GM10266 (cell line): Measurements from ENCODE around the gene MID1.

Experiments
- DNase-seq: peaks from one replicate; pipeline ENCODE4 v3.0.0; 2012; ENCODE audit errors: extremely low spot score
- TF ChIP-seq, protein P1 (sequence below): IDR thresholded peaks from 2 replicates; pipeline ENCODE4 v1.5.1; 2012; ENCODE audit warnings: mild to moderate bottlenecking, low read depth; ENCODE audit not compliant: control insufficient read depth, insufficient read depth; ENCODE audit errors: missing control alignments

MID1 gene

GRCh38 chrX:10395643-10396042 is 224.7 kb downstream of the MID1 start:
- DNase-seq, result no peak
- TF ChIP-seq, protein P1, sequence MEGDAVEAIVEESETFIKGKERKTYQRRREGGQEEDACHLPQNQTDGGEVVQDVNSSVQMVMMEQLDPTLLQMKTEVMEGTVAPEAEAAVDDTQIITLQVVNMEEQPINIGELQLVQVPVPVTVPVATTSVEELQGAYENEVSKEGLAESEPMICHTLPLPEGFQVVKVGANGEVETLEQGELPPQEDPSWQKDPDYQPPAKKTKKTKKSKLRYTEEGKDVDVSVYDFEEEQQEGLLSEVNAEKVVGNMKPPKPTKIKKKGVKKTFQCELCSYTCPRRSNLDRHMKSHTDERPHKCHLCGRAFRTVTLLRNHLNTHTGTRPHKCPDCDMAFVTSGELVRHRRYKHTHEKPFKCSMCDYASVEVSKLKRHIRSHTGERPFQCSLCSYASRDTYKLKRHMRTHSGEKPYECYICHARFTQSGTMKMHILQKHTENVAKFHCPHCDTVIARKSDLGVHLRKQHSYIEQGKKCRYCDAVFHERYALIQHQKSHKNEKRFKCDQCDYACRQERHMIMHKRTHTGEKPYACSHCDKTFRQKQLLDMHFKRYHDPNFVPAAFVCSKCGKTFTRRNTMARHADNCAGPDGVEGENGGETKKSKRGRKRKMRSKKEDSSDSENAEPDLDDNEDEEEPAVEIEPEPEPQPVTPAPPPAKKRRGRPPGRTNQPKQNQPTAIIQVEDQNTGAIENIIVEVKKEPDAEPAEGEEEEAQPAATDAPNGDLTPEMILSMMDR, result no peak
